Activated T-cell treated with anti-CD3 and anti-CD28 coated beads, Interleukin-2, amount 50 U/mL, for 24 hours (primary cell): Measurements from ENCODE around the gene SLC35E1.
"Not testable (repeated sequence)": the region's sequence is repeated elsewhere in the genome, so short reads cannot be mapped to it uniquely, and the experiment has no call there.

Source experiments
- DNase-seq: peaks from one replicate; pipeline ENCODE4 v3.0.0-alpha.2; 2020
- H3K27ac Mint-ChIP-seq: 2 replicates; pipeline ENCODE4 v1.8.0; 2020; ENCODE audit warnings: mild to moderate bottlenecking, mixed read lengths
- H3K27me3 Mint-ChIP-seq: 2 replicates; pipeline ENCODE4 v1.8.0; 2020; ENCODE audit warnings: mixed read lengths
- H3K36me3 Mint-ChIP-seq: 2 replicates; pipeline ENCODE4 v1.8.0; 2020; ENCODE audit warnings: low read depth, mixed read lengths
- H3K4me1 Mint-ChIP-seq: 2 replicates; pipeline ENCODE4 v1.8.0; 2020; ENCODE audit warnings: low read depth, mixed read lengths
- H3K4me3 Mint-ChIP-seq: 2 replicates; pipeline ENCODE4 v1.8.0; 2020; ENCODE audit warnings: mild to moderate bottlenecking, moderate library complexity, mixed read lengths
- H3K9me3 Mint-ChIP-seq: 2 replicates; pipeline ENCODE4 v1.8.0; 2020; ENCODE audit warnings: mixed read lengths

Gene SLC35E1

GRCh38 chr19:16520986-16521624 is 51.1 kb downstream of the SLC35E1 start:
- H3K4me3 Mint-ChIP-seq, result no peak overlapping the region
- H3K27ac Mint-ChIP-seq, result peak overlapping the region; percentile 69
- H3K4me1 Mint-ChIP-seq, result peaks cover 2% of the 10 kb centered on the region
- no peaks in the 10 kb centered on the region for H3K27me3 Mint-ChIP-seq
- peaks cover 93% of the 10 kb centered on the region for H3K36me3 Mint-ChIP-seq
- no peaks in the 10 kb centered on the region for H3K9me3 Mint-ChIP-seq
- DNase-seq, result no peak

- Mint-ChIP-seq H3K9me3 (no peaks in the 10 kb centered on the region), H3K4me3 (no peak overlapping the region), H3K36me3 (peaks cover 87% of the 10 kb centered on the region), H3K27ac (peak overlapping the region; percentile 69), H3K4me1 (peaks cover 2% of the 10 kb centered on the region), H3K27me3 (no peaks in the 10 kb centered on the region)
- no peak for DNase-seq
Observed at GRCh38 chr19:16520074-16520973, 51.9 kb downstream of the SLC35E1 start.

- H3K4me3 Mint-ChIP-seq, result no peak overlapping the region
- no peak for DNase-seq
Observed at GRCh38 chr19:16519230-16519687, 53.0 kb downstream of the SLC35E1 start.

GRCh38 chr19:16518483-16519229 is 53.6 kb downstream of the SLC35E1 start:
- no peaks in the 10 kb centered on the region for H3K27me3 Mint-ChIP-seq
- no peak for DNase-seq
- H3K4me3 Mint-ChIP-seq, result no peak overlapping the region
- peaks cover 2% of the 10 kb centered on the region for H3K4me1 Mint-ChIP-seq
- peaks cover 73% of the 10 kb centered on the region for H3K36me3 Mint-ChIP-seq
- H3K27ac Mint-ChIP-seq, result peak overlapping the region; percentile 61
- no peaks in the 10 kb centered on the region for H3K9me3 Mint-ChIP-seq

More at GRCh38 chr19:16519230-16519687, 53.0 kb downstream of the SLC35E1 start:
- H3K27me3 Mint-ChIP-seq, result no peaks in the 10 kb centered on the region
- H3K9me3 Mint-ChIP-seq, result no peaks in the 10 kb centered on the region
- H3K4me1 Mint-ChIP-seq, result peaks cover 2% of the 10 kb centered on the region
- H3K36me3 Mint-ChIP-seq, result peaks cover 79% of the 10 kb centered on the region
- H3K27ac Mint-ChIP-seq, result peak overlapping the region; percentile 61

GRCh38 chr19:16518061-16518460 is 54.2 kb downstream of the SLC35E1 start:
- Mint-ChIP-seq H3K27me3 (no peaks in the 10 kb centered on the region), H3K36me3 (peaks cover 71% of the 10 kb centered on the region), H3K4me3 (no peak overlapping the region), H3K27ac (peak overlapping the region; percentile 37), H3K4me1 (peaks cover 2% of the 10 kb centered on the region), H3K9me3 (no peaks in the 10 kb centered on the region)
- no peak for DNase-seq

GRCh38 chr19:16516923-16517610 is 55.1 kb downstream of the SLC35E1 start:
- Mint-ChIP-seq H3K36me3 (peaks cover 72% of the 10 kb centered on the region), H3K27ac (no peak overlapping the region), H3K9me3 (no peaks in the 10 kb centered on the region), H3K4me1 (peaks cover 2% of the 10 kb centered on the region), H3K4me3 (no peak overlapping the region), H3K27me3 (no peaks in the 10 kb centered on the region)
- DNase-seq, result no peak

- no peak overlapping the region for H3K4me3 Mint-ChIP-seq
- H3K36me3 Mint-ChIP-seq, result peaks cover 68% of the 10 kb centered on the region
- no peak for DNase-seq
- H3K9me3 Mint-ChIP-seq, result no peaks in the 10 kb centered on the region
- H3K4me1 Mint-ChIP-seq, result peaks cover 2% of the 10 kb centered on the region
- no peak overlapping the region for H3K27ac Mint-ChIP-seq
- H3K27me3 Mint-ChIP-seq, result no peaks in the 10 kb centered on the region
Observed at GRCh38 chr19:16516381-16516780, 55.8 kb downstream of the SLC35E1 start.

- Mint-ChIP-seq H3K27me3 (no peaks in the 10 kb centered on the region), H3K9me3 (no peaks in the 10 kb centered on the region), H3K4me1 (peaks cover 2% of the 10 kb centered on the region), H3K27ac (no peak overlapping the region), H3K4me3 (no peak overlapping the region), H3K36me3 (peaks cover 61% of the 10 kb centered on the region)
- DNase-seq, result no peak
Observed at GRCh38 chr19:16514383-16515019, 57.7 kb downstream of the SLC35E1 start.

- peaks cover 47% of the 10 kb centered on the region for H3K36me3 Mint-ChIP-seq
- not testable (repeated sequence) for H3K4me1 Mint-ChIP-seq, H3K27ac Mint-ChIP-seq, H3K9me3 Mint-ChIP-seq, H3K4me3 Mint-ChIP-seq, DNase-seq, H3K27me3 Mint-ChIP-seq
Observed at GRCh38 chr19:16512611-16513010, 59.6 kb downstream of the SLC35E1 start.

- Mint-ChIP-seq H3K4me3 (no peak overlapping the region), H3K27ac (no peak overlapping the region), H3K27me3 (no peaks in the 10 kb centered on the region), H3K9me3 (no peaks in the 10 kb centered on the region), H3K4me1 (no peaks in the 10 kb centered on the region), H3K36me3 (peaks cover 42% of the 10 kb centered on the region)
- DNase-seq, result no peak
Observed at GRCh38 chr19:16509141-16510061, 62.8 kb downstream of the SLC35E1 start.

- no peak overlapping the region for H3K4me3 Mint-ChIP-seq
Observed at GRCh38 chr19:16508546-16508945, 63.7 kb downstream of the SLC35E1 start.

GRCh38 chr19:16506961-16507360 is 65.3 kb downstream of the SLC35E1 start:
- H3K9me3 Mint-ChIP-seq, result no peaks in the 10 kb centered on the region
- H3K27me3 Mint-ChIP-seq, result no peaks in the 10 kb centered on the region
- H3K27ac Mint-ChIP-seq, result no peak overlapping the region
- H3K4me1 Mint-ChIP-seq, result peaks cover 4% of the 10 kb centered on the region
- no peak overlapping the region for H3K4me3 Mint-ChIP-seq
- no peak for DNase-seq
- H3K36me3 Mint-ChIP-seq, result peaks cover 48% of the 10 kb centered on the region

More at GRCh38 chr19:16508546-16508945, 63.7 kb downstream of the SLC35E1 start:
- DNase-seq, result no peak
- peaks cover 47% of the 10 kb centered on the region for H3K36me3 Mint-ChIP-seq
- no peak overlapping the region for H3K27ac Mint-ChIP-seq
- H3K9me3 Mint-ChIP-seq, result no peaks in the 10 kb centered on the region
- no peaks in the 10 kb centered on the region for H3K4me1 Mint-ChIP-seq
- no peaks in the 10 kb centered on the region for H3K27me3 Mint-ChIP-seq

- H3K4me3 Mint-ChIP-seq, H3K9me3 Mint-ChIP-seq, DNase-seq, H3K27ac Mint-ChIP-seq, H3K4me1 Mint-ChIP-seq, H3K27me3 Mint-ChIP-seq: not testable (repeated sequence)
- peaks cover 50% of the 10 kb centered on the region for H3K36me3 Mint-ChIP-seq
Observed at GRCh38 chr19:16506161-16506560, 66.1 kb downstream of the SLC35E1 start.
